IgD-negative memory B cell (primary cell): Measurements from ENCODE around the gene TRAF5. TPM values are rescaled to one million over a fixed set of nuclear protein-coding genes. Genes with fewer than 3 reads are reported as not detected.
"Not testable (repeated sequence)": the region's sequence is repeated elsewhere in the genome, so short reads cannot be mapped to it uniquely, and the experiment has no call there.

Source experiments
- H3K27ac Mint-ChIP-seq, 3 donors: one replicate each; pipeline ENCODE4 v1.8.0; 2020 to 2022; ENCODE audit warnings: mild to moderate bottlenecking in 3 of 3, mixed read lengths in 3 of 3, moderate library complexity in 1 of 3
- H3K27me3 Mint-ChIP-seq: one replicate; pipeline ENCODE4 v1.8.0; 2021; ENCODE audit warnings: mixed read lengths
- H3K36me3 Mint-ChIP-seq: one replicate; pipeline ENCODE4 v1.8.0; 2020; ENCODE audit warnings: mild to moderate bottlenecking, mixed read lengths
- H3K4me1 Mint-ChIP-seq, 3 donors: one replicate each; pipeline ENCODE4 v1.8.0; 2020 to 2022; ENCODE audit warnings: mixed read lengths in 3 of 3, mild to moderate bottlenecking in 1 of 3
- H3K4me3 Mint-ChIP-seq, 4 donors: one replicate each; pipeline ENCODE4 v1.8.0; 2020 to 2022; ENCODE audit warnings: mild to moderate bottlenecking in 4 of 4, mixed read lengths in 4 of 4, moderate library complexity in 3 of 4
- H3K9me3 Mint-ChIP-seq, 3 donors: one replicate each; pipeline ENCODE4 v1.8.0; 2020 to 2021; ENCODE audit warnings: mixed read lengths in 3 of 3, mild to moderate bottlenecking in 1 of 3
- polyA plus RNA-seq: library from polyadenylated mRNA; unstranded; fragments of 300-500 nt; fragmentation: Illumina TruSeq; gene quantifications from one replicate; pipeline ENCODE4 v1.2.3, GENCODE V29; 2021

Gene TRAF5
- polyA plus RNA-seq, 1 donor from 2014 or later: 78.6 TPM

- H3K27me3 Mint-ChIP-seq, H3K4me3 Mint-ChIP-seq, H3K36me3 Mint-ChIP-seq, H3K9me3 Mint-ChIP-seq, H3K27ac Mint-ChIP-seq: not testable (repeated sequence)
- H3K4me1 Mint-ChIP-seq: peaks cover 30 to 32% (median 30%) of the 10 kb centered on the region in 3 donors
These were observed 5.0 kb upstream of the TRAF5 start for GRCh38 chr1:211321646-211322045.

GRCh38 chr1:211323156-211324063 lies 3.2 kb upstream of the TRAF5 start:
- Mint-ChIP-seq H3K27me3 (peaks cover 2% of the 10 kb centered on the region), H3K4me1 (peaks cover 32 to 40% (median 36%) of the 10 kb centered on the region in 3 donors), H3K36me3 (peaks cover 2% of the 10 kb centered on the region), H3K4me3 (peak overlapping the region in 1 of 4 donors; percentile 95), H3K9me3 (peaks cover 0 to 2% (median 0%) of the 10 kb centered on the region in 3 donors), H3K27ac (peak overlapping the region in 2 of 3 donors; percentile 40 to 64)

GRCh38 chr1:211324992-211325775 lies 1.4 kb upstream of the TRAF5 start:
- peak overlapping the region; percentile 90 to 97 (median 95) for H3K27ac Mint-ChIP-seq
- H3K4me3 Mint-ChIP-seq: peak overlapping the region; percentile 77 to 97 (median 95)
- peaks cover 41 to 48% (median 41%) of the 10 kb centered on the region in 3 donors for H3K4me1 Mint-ChIP-seq
- peaks cover 0 to 2% (median 0%) of the 10 kb centered on the region in 3 donors for H3K9me3 Mint-ChIP-seq
- H3K36me3 Mint-ChIP-seq: peaks cover 2% of the 10 kb centered on the region
- peaks cover under 1% of the 10 kb centered on the region for H3K27me3 Mint-ChIP-seq

GRCh38 chr1:211326140-211326527 lies 499 bp upstream of the TRAF5 start:
- H3K36me3 Mint-ChIP-seq: peaks cover 2% of the 10 kb centered on the region
- H3K27me3 Mint-ChIP-seq: no peaks in the 10 kb centered on the region
- peaks cover 0 to 2% (median 0%) of the 10 kb centered on the region in 3 donors for H3K9me3 Mint-ChIP-seq
- peaks cover 47 to 55% (median 48%) of the 10 kb centered on the region in 3 donors for H3K4me1 Mint-ChIP-seq
- H3K27ac Mint-ChIP-seq: peak overlapping the region; percentile 95 to 97 (median 97)
- H3K4me3 Mint-ChIP-seq: peak overlapping the region; percentile 94 to 97 (median 95)

- Mint-ChIP-seq H3K4me3 (peak overlapping the region; percentile 87 to 98 (median 96)), H3K27ac (peak overlapping the region; percentile 86 to 99 (median 98)), H3K4me1 (peaks cover 50 to 61% (median 56%) of the 10 kb centered on the region in 3 donors), H3K27me3 (no peaks in the 10 kb centered on the region), H3K36me3 (peaks cover 4% of the 10 kb centered on the region), H3K9me3 (peaks cover 0 to 2% (median 0%) of the 10 kb centered on the region in 3 donors)
These were observed 801 bp downstream of the TRAF5 start for GRCh38 chr1:211327346-211327921.

GRCh38 chr1:211328084-211328694 lies 1.6 kb downstream of the TRAF5 start:
- peak overlapping the region; percentile 86 to 99 (median 98) for H3K27ac Mint-ChIP-seq
- peaks cover 6% of the 10 kb centered on the region for H3K36me3 Mint-ChIP-seq

GRCh38 chr1:211328866-211329475 lies 2.3 kb downstream of the TRAF5 start:
- Mint-ChIP-seq H3K4me3 (peak overlapping the region; percentile 87 to 98 (median 96)), H3K36me3 (peaks cover 6% of the 10 kb centered on the region), H3K4me1 (peaks cover 49 to 65% (median 60%) of the 10 kb centered on the region in 3 donors), H3K27me3 (no peaks in the 10 kb centered on the region), H3K9me3 (peaks cover 0 to 2% (median 0%) of the 10 kb centered on the region in 3 donors), H3K27ac (peak overlapping the region; percentile 86 to 99 (median 98))

More at GRCh38 chr1:211328084-211328694, 1.6 kb downstream of the TRAF5 start:
- Mint-ChIP-seq H3K27me3 (no peaks in the 10 kb centered on the region), H3K9me3 (peaks cover 0 to 2% (median 0%) of the 10 kb centered on the region in 3 donors), H3K4me3 (peak overlapping the region; percentile 87 to 98 (median 96)), H3K4me1 (peaks cover 52 to 67% (median 62%) of the 10 kb centered on the region in 3 donors)

GRCh38 chr1:211329764-211330201 lies 3.1 kb downstream of the TRAF5 start:
- Mint-ChIP-seq H3K27me3 (no peaks in the 10 kb centered on the region), H3K4me3 (peak overlapping the region; percentile 87 to 98 (median 96)), H3K27ac (peak overlapping the region; percentile 86 to 99 (median 98)), H3K36me3 (peaks cover 6% of the 10 kb centered on the region), H3K9me3 (peaks cover 0 to 2% (median 0%) of the 10 kb centered on the region in 3 donors), H3K4me1 (peaks cover 46 to 64% (median 64%) of the 10 kb centered on the region in 3 donors)

- Mint-ChIP-seq H3K4me1 (peaks cover 51 to 66% (median 63%) of the 10 kb centered on the region in 3 donors), H3K36me3 (peaks cover 6% of the 10 kb centered on the region), H3K27me3 (no peaks in the 10 kb centered on the region), H3K9me3 (peaks cover 0 to 2% (median 0%) of the 10 kb centered on the region in 3 donors), H3K4me3 (peak overlapping the region; percentile 87 to 98 (median 96)), H3K27ac (peak overlapping the region; percentile 86 to 99 (median 98))
These were observed 3.8 kb downstream of the TRAF5 start for GRCh38 chr1:211330282-211330936.

- Mint-ChIP-seq H3K36me3 (peaks cover 6% of the 10 kb centered on the region), H3K9me3 (peaks cover 0 to 2% (median 0%) of the 10 kb centered on the region in 3 donors), H3K4me3 (peak overlapping the region; percentile 43 to 97 (median 91)), H3K27me3 (no peaks in the 10 kb centered on the region), H3K27ac (peak overlapping the region; percentile 86 to 99 (median 98)), H3K4me1 (peaks cover 55 to 68% (median 63%) of the 10 kb centered on the region in 3 donors)
These were observed 4.5 kb downstream of the TRAF5 start for GRCh38 chr1:211331011-211331709.

GRCh38 chr1:211332036-211332616 lies 5.5 kb downstream of the TRAF5 start:
- Mint-ChIP-seq H3K9me3 (peaks cover 0 to 1% (median 0%) of the 10 kb centered on the region in 3 donors), H3K36me3 (peaks cover 6% of the 10 kb centered on the region), H3K27ac (peak overlapping the region; percentile 80 to 99 (median 86)), H3K4me1 (peaks cover 62 to 76% (median 69%) of the 10 kb centered on the region in 3 donors), H3K4me3 (peak overlapping the region; percentile 52 to 92 (median 78)), H3K27me3 (no peaks in the 10 kb centered on the region)

GRCh38 chr1:211332830-211333229 lies 6.2 kb downstream of the TRAF5 start:
- Mint-ChIP-seq H3K27me3 (no peaks in the 10 kb centered on the region), H3K36me3 (peaks cover 6% of the 10 kb centered on the region), H3K27ac (peak overlapping the region; percentile 86 to 99 (median 93)), H3K4me1 (peaks cover 63 to 82% (median 75%) of the 10 kb centered on the region in 3 donors), H3K4me3 (peak overlapping the region; percentile 52 to 92 (median 78)), H3K9me3 (no peaks in the 10 kb centered on the region)
